IMR-90 (cell line): Measurements from ENCODE around the gene ATP6V1D.

Experiments
- CEBPB ChIP-seq: IDR thresholded peaks from 2 replicates; pipeline ENCODE4 v1.6.1; 2012; ENCODE audit warnings: low read depth, low read length, improper control_type of control experiment
- CTCF ChIP-seq: conservative IDR thresholded peaks from 2 replicates; pipeline ENCODE4 v1.5.1; 2012; ENCODE audit warnings: mild to moderate bottlenecking, low read depth, low read length, improper control_type of control experiment
- ELK1 ChIP-seq: fragments of 150-350 bp; IDR thresholded peaks from 2 replicates; pipeline ENCODE4 v1.6.1; 2016; ENCODE audit warnings: low read depth, mild to moderate bottlenecking, low read length, moderate library complexity, borderline replicate concordance
- FOS ChIP-seq: fragments of 150-350 bp; IDR thresholded peaks from 2 replicates; pipeline ENCODE4 v1.6.1; 2016; ENCODE audit warnings: low read depth, low read length
- MAFK ChIP-seq: IDR thresholded peaks from 2 replicates; pipeline ENCODE4 v1.6.1; 2012; ENCODE audit warnings: low read depth, low read length, improper control_type of control experiment
- MAZ ChIP-seq: IDR thresholded peaks from 2 replicates; pipeline ENCODE4 v1.6.1; 2012; ENCODE audit warnings: low read depth, mild to moderate bottlenecking, low read length, improper control_type of control experiment, moderate library complexity, borderline replicate concordance
- MXI1 ChIP-seq: IDR thresholded peaks from 2 replicates; pipeline ENCODE4 v1.6.1; 2012; ENCODE audit warnings: low read depth, mild to moderate bottlenecking, low read length, moderate library complexity, borderline replicate concordance
- POLR2A ChIP-seq: IDR thresholded peaks from 2 replicates; pipeline ENCODE4 v1.6.1; 2012; ENCODE audit warnings: mild to moderate bottlenecking, low read depth, low read length
- RAD21 ChIP-seq: IDR thresholded peaks from 2 replicates; pipeline ENCODE4 v1.6.1; 2012; ENCODE audit warnings: low read length, improper control_type of control experiment
- RFX5 ChIP-seq: IDR thresholded peaks from 2 replicates; pipeline ENCODE4 v1.8.0; 2012; ENCODE audit warnings: low read depth, mild to moderate bottlenecking, low read length, moderate library complexity
- SMC3 ChIP-seq: fragments of 150-350 bp; IDR thresholded peaks from 2 replicates; pipeline ENCODE4 v1.6.1; 2016; ENCODE audit warnings: low read depth, mild to moderate bottlenecking, antibody characterized with exemption, low read length, moderate library complexity
- TF ChIP-seq, protein P1 (sequence below): fragments of 150-350 bp; IDR thresholded peaks from 2 replicates; pipeline ENCODE4 v1.6.1; 2017; ENCODE audit warnings: mild to moderate bottlenecking, antibody characterized with exemption, low read length, low read depth

- TF ChIP-seq POLR2A = peak; percentile 90
- no peak; the same call in 1 of the 2 replicates for TF ChIP-seq FOS
- no peak for TF ChIP-seq CTCF
- TF ChIP-seq MXI1 = no peak
- TF ChIP-seq CEBPB = no peak
- TF ChIP-seq SMC3 = no peak
- no peak for TF ChIP-seq ELK1
- TF ChIP-seq, protein P1, sequence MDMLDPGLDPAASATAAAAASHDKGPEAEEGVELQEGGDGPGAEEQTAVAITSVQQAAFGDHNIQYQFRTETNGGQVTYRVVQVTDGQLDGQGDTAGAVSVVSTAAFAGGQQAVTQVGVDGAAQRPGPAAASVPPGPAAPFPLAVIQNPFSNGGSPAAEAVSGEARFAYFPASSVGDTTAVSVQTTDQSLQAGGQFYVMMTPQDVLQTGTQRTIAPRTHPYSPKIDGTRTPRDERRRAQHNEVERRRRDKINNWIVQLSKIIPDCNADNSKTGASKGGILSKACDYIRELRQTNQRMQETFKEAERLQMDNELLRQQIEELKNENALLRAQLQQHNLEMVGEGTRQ = no peak
- TF ChIP-seq RAD21 = no peak
- no peak for TF ChIP-seq RFX5
- no peak for TF ChIP-seq MAFK
- TF ChIP-seq MAZ = no peak
These were observed 455 bp downstream of the ATP6V1D start for GRCh38 chr14:67358924-67359774.
